OCI-LY1 (cell line): ENCODE data around the gene TP53RK.

Experiments used
- CTCF ChIP-seq: fragments of 200-600 bp; sonication (generic), shearing (Covaris generic); IDR thresholded peaks from 2 replicates; pipeline ENCODE4 v1.5.1; 2017; ENCODE audit warnings: mild to moderate bottlenecking, antibody characterized with exemption, low read length, moderate library complexity, mixed read lengths
- EZH2 ChIP-seq: fragments of 200-600 bp; sonication (generic), shearing (Covaris generic); IDR thresholded peaks from 2 replicates; pipeline ENCODE4 v1.8.0; 2017; ENCODE audit warnings: borderline replicate concordance, mixed run types, mild to moderate bottlenecking, antibody characterized with exemption, low read length, moderate library complexity, mixed read lengths

- no peak for TF ChIP-seq CTCF
- no peak for TF ChIP-seq EZH2
Observed at GRCh38 chr20:46724343-46724959, 35.2 kb upstream of the TP53RK start.
